Tibial nerve (tissue), 4 donors: ENCODE measurements around the gene CYTH2.

Source experiments
- EP300 ChIP-seq, 2 donors: sonication (generic); formaldehyde crosslinking; IDR thresholded peaks; one replicate each; pipeline ENCODE4 v1.6.1; 2017; ENCODE audit warnings: antibody characterized with exemption in 2 of 2, mild to moderate bottlenecking in 1 of 2
- POLR2A ChIP-seq, 2 donors: fragments of 450-650 bp; IDR thresholded peaks; one replicate each; pipeline ENCODE4 v1.6.1; 2017; ENCODE audit warnings: antibody characterized with exemption in 2 of 2, mild to moderate bottlenecking in 2 of 2, moderate library complexity in 2 of 2
- TF ChIP-seq, protein P1 (sequence below), 5 experiments: fragments of 200-600 bp in 3 of 5; fragments of 450-650 bp in 2 of 5; sonication (generic) in 3 of 5; IDR thresholded peaks; one replicate each; pipeline ENCODE4 v1.5.1; 2016 to 2019; ENCODE audit warnings: antibody characterized with exemption in 5 of 5, mild to moderate bottlenecking in 3 of 5, moderate library complexity in 2 of 5

DNA sequence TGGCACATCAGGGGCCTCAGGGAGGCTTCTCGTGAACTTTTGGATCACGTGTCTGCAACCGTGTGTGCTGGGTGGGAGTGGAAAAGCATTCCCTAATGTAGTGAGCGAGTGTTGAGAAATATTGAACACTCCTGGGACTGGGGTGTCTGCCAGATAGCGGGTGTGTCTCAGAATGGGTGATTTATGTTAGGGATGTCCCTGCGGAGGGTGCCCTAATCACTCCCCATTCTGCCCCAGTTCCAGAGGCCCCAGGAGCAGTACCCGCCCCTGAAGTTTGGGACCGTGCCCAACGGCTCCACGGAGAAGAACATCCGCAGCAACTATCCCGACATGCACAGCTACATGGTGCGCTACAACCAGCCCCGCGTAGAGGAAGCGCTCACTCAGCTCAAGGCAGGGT is 47.6 kb upstream of the CYTH2 start:
- TF ChIP-seq EP300 (IDR thresholded peaks at IDR 0.05), result no peak
- no peak for TF ChIP-seq POLR2A (IDR thresholded peaks at IDR 0.05)
- TF ChIP-seq, protein P1, sequence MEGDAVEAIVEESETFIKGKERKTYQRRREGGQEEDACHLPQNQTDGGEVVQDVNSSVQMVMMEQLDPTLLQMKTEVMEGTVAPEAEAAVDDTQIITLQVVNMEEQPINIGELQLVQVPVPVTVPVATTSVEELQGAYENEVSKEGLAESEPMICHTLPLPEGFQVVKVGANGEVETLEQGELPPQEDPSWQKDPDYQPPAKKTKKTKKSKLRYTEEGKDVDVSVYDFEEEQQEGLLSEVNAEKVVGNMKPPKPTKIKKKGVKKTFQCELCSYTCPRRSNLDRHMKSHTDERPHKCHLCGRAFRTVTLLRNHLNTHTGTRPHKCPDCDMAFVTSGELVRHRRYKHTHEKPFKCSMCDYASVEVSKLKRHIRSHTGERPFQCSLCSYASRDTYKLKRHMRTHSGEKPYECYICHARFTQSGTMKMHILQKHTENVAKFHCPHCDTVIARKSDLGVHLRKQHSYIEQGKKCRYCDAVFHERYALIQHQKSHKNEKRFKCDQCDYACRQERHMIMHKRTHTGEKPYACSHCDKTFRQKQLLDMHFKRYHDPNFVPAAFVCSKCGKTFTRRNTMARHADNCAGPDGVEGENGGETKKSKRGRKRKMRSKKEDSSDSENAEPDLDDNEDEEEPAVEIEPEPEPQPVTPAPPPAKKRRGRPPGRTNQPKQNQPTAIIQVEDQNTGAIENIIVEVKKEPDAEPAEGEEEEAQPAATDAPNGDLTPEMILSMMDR (IDR thresholded peaks at IDR 0.05), result no peak
